DMS153 (cell line): ENCODE measurements around the gene RMND1.
"Not testable (repeated sequence)": the region's sequence is repeated elsewhere in the genome, so short reads cannot be mapped to it uniquely, and the experiment has no call there.

Experiments used
- DNase-seq: peaks from one replicate; lab custom pipeline; 2025; lab: John Stamatoyannopoulos, UW

Gene RMND1

GRCh38 chr6:151384151-151384550 is 67.8 kb downstream of the RMND1 start:
- DNase-seq: no peak

GRCh38 chr6:151382631-151383030 is 69.3 kb downstream of the RMND1 start:
- not testable (repeated sequence) for DNase-seq

- no peak for DNase-seq
Observed at GRCh38 chr6:151381722-151382121, 70.2 kb downstream of the RMND1 start.

GRCh38 chr6:151380848-151381205 is 71.1 kb downstream of the RMND1 start:
- DNase-seq: no peak

- DNase-seq: no peak
Observed at GRCh38 chr6:151379933-151380847, 71.7 kb downstream of the RMND1 start.

GRCh38 chr6:151377095-151377494 is 74.8 kb downstream of the RMND1 start:
- no peak for DNase-seq

GRCh38 chr6:151376440-151376839 is 75.5 kb downstream of the RMND1 start:
- DNase-seq: no peak

- no peak for DNase-seq
Observed at GRCh38 chr6:151375833-151376232, 76.1 kb downstream of the RMND1 start.

- DNase-seq: no peak
Observed at GRCh38 chr6:151374036-151374683, 77.8 kb downstream of the RMND1 start.

- DNase-seq: no peak
Observed at GRCh38 chr6:151372164-151372563, 79.8 kb downstream of the RMND1 start.

GRCh38 chr6:151370509-151371078 is 81.3 kb downstream of the RMND1 start:
- DNase-seq: no peak

- DNase-seq: no peak
Observed at GRCh38 chr6:151365233-151365632, 86.7 kb downstream of the RMND1 start.

GRCh38 chr6:151359486-151359885 is 92.4 kb downstream of the RMND1 start:
- DNase-seq: no peak

GRCh38 chr6:151358475-151358874 is 93.5 kb downstream of the RMND1 start:
- no peak for DNase-seq

- no peak for DNase-seq
Observed at GRCh38 chr6:151357758-151358436, 94.0 kb downstream of the RMND1 start.

GRCh38 chr6:151356983-151357382 is 94.9 kb downstream of the RMND1 start:
- not testable (repeated sequence) for DNase-seq
